HepG2 (cell line): Measurements from ENCODE around the gene PHKB. TPM values are rescaled to one million over a fixed set of nuclear protein-coding genes. Genes with fewer than 3 reads are reported as not detected.

Source experiments
- ATAC-seq: fragments of 200-7000 bp; cut with Tn5 transposase; 3 replicates; pipeline ENCODE4 v1.9.1; 2020; ENCODE audit warnings: mild to moderate bottlenecking, moderate library complexity
- BruUV-seq: library from RNA; stranded (reverse); fragments of 400-500 nt; replicated peaks from 2 replicates; lab custom pipeline; 2021; lab: Mats Ljungman, UMichigan
- CTCF ChIA-PET: fragments of 300-600 bp; formaldehyde crosslinking; extraction: SDS; loops from one replicate; lab custom pipeline; 2021; ENCODE audit warnings: low total read pairs, inconsistent platforms, low intra/inter-chr PET ratio; lab: Yijun Ruan, JAX
- POLR2A ChIA-PET: fragments of 350-600 bp; sonication (Branson Sonifier 250); formaldehyde crosslinking; loops from one replicate; lab custom pipeline; 2020; ENCODE audit warnings: antibody characterized with exemption, inconsistent platforms; lab: Yijun Ruan, JAX
- DNase-seq: peaks from one replicate; pipeline ENCODE4 v3.0.0-alpha.2; 2015; ENCODE audit warnings: low spot score
- FAIRE-seq: peaks from 3 replicates; lab custom pipeline; 2011; peaks lifted over from hg19 to GRCh38; lab: Jason Lieb, UNC
- H2AFZ ChIP-seq: one replicate; pipeline ENCODE4 v1.6.1; 2011; ENCODE audit warnings: low read length, inconsistent platforms
- H3K27ac ChIP-seq: fragments of 300-600 bp; 3 replicates; pipeline ENCODE4 v1.8.0; 2011; ENCODE audit warnings: mixed run types, mild to moderate bottlenecking, mixed read lengths, low read length, inconsistent platforms; ENCODE audit not compliant: insufficient read depth; ENCODE audit errors: extremely low read length
- H3K27me3 ChIP-seq, 2 experiments: fragments of 200-600 bp in 1 of 2; 2 replicates in 1 of 2; 3 replicates in 1 of 2; pipeline versions ENCODE4 v1.6.0 to v1.8.0; 2011; ENCODE audit warnings: low read length in 2 of 2, mild to moderate bottlenecking in 2 of 2, moderate library complexity in 2 of 2, inconsistent platforms in 1 of 2; ENCODE audit not compliant: insufficient read depth in 2 of 2, control insufficient read depth in 1 of 2
- H3K36me3 ChIP-seq, 2 experiments: fragments of 200-600 bp in 1 of 2; replicated peaks in 1 of 2; 2 replicates in 1 of 2; 3 replicates in 1 of 2; pipeline versions ENCODE4 v1.5.1 to v1.8.0; 2011; ENCODE audit warnings: low read length in 2 of 2, inconsistent platforms in 1 of 2; ENCODE audit not compliant: insufficient read depth in 2 of 2, control insufficient read depth in 1 of 2
- H3K4me1 ChIP-seq: 2 replicates; pipeline ENCODE4 v1.5.1; 2012; ENCODE audit warnings: low read length, inconsistent platforms; ENCODE audit not compliant: insufficient read depth
- H3K4me2 ChIP-seq: 2 replicates; pipeline ENCODE4 v1.6.0; 2011; ENCODE audit warnings: low read depth, low read length, inconsistent platforms
- H3K4me3 ChIP-seq, 3 experiments: fragments of 200-600 bp in 1 of 3; sonication (generic), shearing (Covaris generic) in 1 of 3; replicated peaks in 1 of 3; 2 replicates each; pipeline ENCODE4 v1.5.1; 2011 to 2016; ENCODE audit warnings: low read length in 3 of 3, inconsistent platforms in 2 of 3, low read depth in 2 of 3, mild to moderate bottlenecking in 2 of 3, control low read depth in 1 of 3, mixed read lengths in 1 of 3; ENCODE audit not compliant: insufficient read depth in 1 of 3
- H3K79me2 ChIP-seq: one replicate; pipeline ENCODE4 v1.6.1; 2011; ENCODE audit warnings: low read length, inconsistent platforms; ENCODE audit not compliant: insufficient read depth
- H3K9ac ChIP-seq: 2 replicates; pipeline ENCODE4 v1.6.0; 2011; ENCODE audit warnings: mild to moderate bottlenecking, low read depth, low read length, inconsistent platforms; ENCODE audit not compliant: insufficient read depth
- H3K9me3 ChIP-seq: 2 replicates; pipeline ENCODE4 v1.5.1; 2012; ENCODE audit warnings: mild to moderate bottlenecking, low read length
- H4K20me1 ChIP-seq: 2 replicates; pipeline ENCODE4 v1.6.0; 2011; ENCODE audit warnings: inconsistent platforms, mild to moderate bottlenecking, low read length, moderate library complexity; ENCODE audit not compliant: insufficient read depth
- CREM ChIP-seq, 2 experiments: sonication (generic) in 1 of 2; formaldehyde crosslinking in 1 of 2; IDR thresholded peaks; 2 replicates each; pipeline versions ENCODE4 v1.4.0 to v1.6.1; 2016 to 2020; ENCODE audit warnings: antibody characterized with exemption in 1 of 2, mild to moderate bottlenecking in 1 of 2, missing genetic modification reagents in 1 of 2
- EZH2 ChIP-seq: conservative IDR thresholded peaks from 2 replicates; pipeline ENCODE4 v1.6.1; 2012; ENCODE audit warnings: mild to moderate bottlenecking, low read depth, low read length, moderate library complexity
- FOSL2 ChIP-seq: sonication (generic); formaldehyde crosslinking; IDR thresholded peaks from 2 replicates; pipeline ENCODE4 v1.4.0; 2020; ENCODE audit warnings: missing genetic modification reagents
- KLF11 ChIP-seq: IDR thresholded peaks from 2 replicates; pipeline ENCODE4 v1.6.1; 2016; ENCODE audit warnings: missing compliant biosample characterization
- SAP130 ChIP-seq: IDR thresholded peaks from 2 replicates; pipeline ENCODE4 v1.6.1; 2016; ENCODE audit warnings: low read depth
- SNAPC2 ChIP-seq: sonication (generic); formaldehyde crosslinking; IDR thresholded peaks from 2 replicates; pipeline ENCODE4 v1.8.1; 2022; ENCODE audit warnings: mild to moderate bottlenecking, missing genetic modification reagents
- TAF1 ChIP-seq: sonication (generic); formaldehyde crosslinking; IDR thresholded peaks from 2 replicates; pipeline ENCODE4 v1.4.0; 2020; ENCODE audit warnings: missing genetic modification reagents
- TCF7 ChIP-seq: sonication (generic); IDR thresholded peaks from 2 replicates; pipeline ENCODE4 v1.6.1; 2016; ENCODE audit warnings: antibody characterized with exemption, low read depth
- TFDP1 ChIP-seq: IDR thresholded peaks from 2 replicates; pipeline ENCODE4 v1.6.1; 2016; ENCODE audit warnings: missing compliant biosample characterization, missing genetic modification reagents, borderline replicate concordance
- UBTF ChIP-seq: sonication (generic); formaldehyde crosslinking; IDR thresholded peaks from 2 replicates; pipeline ENCODE4 v1.4.0; 2020; ENCODE audit warnings: mild to moderate bottlenecking, missing genetic modification reagents
- ZFY ChIP-seq: sonication (generic); formaldehyde crosslinking; IDR thresholded peaks from 2 replicates; pipeline ENCODE4 v1.4.0; 2020; ENCODE audit warnings: missing genetic modification reagents
- ZNF713 ChIP-seq: sonication (generic); formaldehyde crosslinking; IDR thresholded peaks from 2 replicates; pipeline ENCODE4 v1.4.0; 2020; ENCODE audit warnings: mild to moderate bottlenecking, missing genetic modification reagents
- WGBS: methylation state at CpG from one replicate; pipeline ENCODE4 v1.1.6; 2017; ENCODE audit warnings: low lambda C conversion rate; 5-methylcytosine and 5-hydroxymethylcytosine counted together
- in situ Hi-C: cut with HindIII; loops from 2 replicates; pipeline ENCODE4 v1.10.0; 2017; ENCODE audit warnings: low pct_unique_long_range_greater_than_20kb; ENCODE audit not compliant: extremely low pct_ligation_motif_present
- intact Hi-C: fragments of 100-400 bp; cut with micrococcal nuclease; formaldehyde crosslinking; loops from one replicate; pipeline ENCODE4 v1.10.0; 2022; ENCODE audit not compliant: unreplicated experiment
- polyA plus RNA-seq, 8 experiments: library from polyadenylated mRNA; depleted of rRNA in 3 of 8; stranded (reverse) in 7 of 8; unstranded in 1 of 8; fragments of >200 nt; fragmentation: Illumina TruSeq in 4 of 8; extraction: Trizol in 4 of 8; gene quantifications; 2 replicates each; pipeline versions ENCODE4 v1.2.1 to v1.2.3, GENCODE V29; 2011 to 2016; ENCODE audit warnings: low read depth in 4 of 8, missing spikeins in 1 of 8, mixed read lengths in 1 of 8; ENCODE audit not compliant: insufficient read depth in 1 of 8
- total RNA-seq, 5 experiments: library from RNA; depleted of rRNA; stranded (reverse); fragments of >200 nt; fragmentation: Illumina TruSeq; extraction: Trizol; gene quantifications; 2 replicates each; pipeline ENCODE4 v1.2.3, GENCODE V29; 2016; ENCODE audit warnings: low read depth in 1 of 5

The PHKB gene
- total and polyA plus RNA-seq, 2 of the 13 experiments (the other 11 are each of a cell fraction or from before 2014, with no cell fraction given) = 66.0 to 80.8 TPM

GRCh38 chr16:47604306-47604705 is 143.2 kb downstream of the PHKB start (continued):
- no peak for TF ChIP-seq UBTF (CRISPR knock-in tag)

GRCh38 chr16:47611042-47611441 is 149.9 kb downstream of the PHKB start:
- BruUV-seq = no TSS peak
- ATAC-seq (no peak), DNase-seq (no peak), FAIRE-seq (no peak)
- Histone ChIP-seq H3K9me3 (no peaks in the 10 kb centered on the region), H2AFZ (no peak overlapping the region), H3K4me2 (no peak overlapping the region), H3K9ac (no peak overlapping the region), H3K4me1 (0 out of 2 replicates have a peak, but pooled peaks cover 8% of the 10 kb centered on the region), H3K27me3 (no peaks in the 10 kb centered on the region), H4K20me1 (no peaks in the 10 kb centered on the region), H3K36me3 (peaks cover 5 to 15% of the 10 kb centered on the region in 2 experiments; a peak in 3 of 5 replicates), H3K27ac (no peak overlapping the region), H3K79me2 (no peaks in the 10 kb centered on the region), H3K4me3 (no peak overlapping the region)
- TF ChIP-seq EZH2 = no peak
- TF ChIP-seq FOSL2 (CRISPR knock-in tag) = no peak
- no peak for TF ChIP-seq ZNF713 (CRISPR knock-in tag)
- TF ChIP-seq TFDP1 (CRISPR knock-in tag) = no peak
- no peak for TF ChIP-seq CREM (IDR thresholded peaks at IDR 0.05)
- no peak for TF ChIP-seq CREM (CRISPR knock-in tag; IDR thresholded peaks at IDR 0.05)
- TF ChIP-seq ZFY (CRISPR knock-in tag) = no peak
- TF ChIP-seq SAP130 (CRISPR knock-in tag) = no peak
- no peak for TF ChIP-seq TAF1 (CRISPR knock-in tag)
- TF ChIP-seq SNAPC2 = no peak
- TF ChIP-seq TCF7 = no peak
- TF ChIP-seq KLF11 (CRISPR knock-in tag) = no peak
- in situ Hi-C loops = no loop called here
- 100% methylated on average over 2 of the region's 2 CpGs for WGBS
- CTCF ChIA-PET = no interaction called here
- intact Hi-C loops = no loop called here
- POLR2A ChIA-PET = no interaction called here
